A204.1 (cell line): Measurements from ENCODE around the gene BTBD16.
A peak's percentile ranks its signal among the peaks of the same experiment; 100 is the strongest.

ENCODE experiments used
- FAIRE-seq: peaks from 2 replicates; lab custom pipeline; 2012; peaks lifted over from hg19 to GRCh38; lab: Jason Lieb, UNC

The BTBD16 gene

GRCh38 chr10:122294511-122295450, 23.7 kb downstream of the BTBD16 start:
- no peak for FAIRE-seq

- no peak for FAIRE-seq
These were observed 24.3 kb downstream of the BTBD16 start for GRCh38 chr10:122295451-122295809.

- FAIRE-seq = no peak
These were observed 25.4 kb downstream of the BTBD16 start for GRCh38 chr10:122296363-122297120.

- FAIRE-seq = no peak
These were observed 26.5 kb downstream of the BTBD16 start for GRCh38 chr10:122297583-122297982.

- FAIRE-seq = no peak
These were observed 27.1 kb downstream of the BTBD16 start for GRCh38 chr10:122298206-122298597.

- peak; percentile 85 for FAIRE-seq
These were observed 27.7 kb downstream of the BTBD16 start for GRCh38 chr10:122298598-122299301.

- FAIRE-seq = no peak
These were observed 28.5 kb downstream of the BTBD16 start for GRCh38 chr10:122299423-122300075.

- no peak for FAIRE-seq
These were observed 30.1 kb downstream of the BTBD16 start for GRCh38 chr10:122301055-122301810.

GRCh38 chr10:122301811-122302115, 30.7 kb downstream of the BTBD16 start:
- FAIRE-seq = no peak

GRCh38 chr10:122302315-122302714, 31.2 kb downstream of the BTBD16 start:
- no peak for FAIRE-seq

- no peak for FAIRE-seq
These were observed 32.4 kb downstream of the BTBD16 start for GRCh38 chr10:122303271-122304053.

GRCh38 chr10:122304054-122304579, 33.0 kb downstream of the BTBD16 start:
- no peak for FAIRE-seq

- FAIRE-seq = no peak
These were observed 35.2 kb downstream of the BTBD16 start for GRCh38 chr10:122306282-122306681.

- FAIRE-seq = no peak
These were observed 35.6 kb downstream of the BTBD16 start for GRCh38 chr10:122306744-122307143.

- no peak for FAIRE-seq
These were observed 36.7 kb downstream of the BTBD16 start for GRCh38 chr10:122307669-122308416.

GRCh38 chr10:122308417-122309141, 37.5 kb downstream of the BTBD16 start:
- no peak for FAIRE-seq

GRCh38 chr10:122310311-122311050, 39.4 kb downstream of the BTBD16 start:
- FAIRE-seq = no peak

GRCh38 chr10:122311051-122311410, 39.9 kb downstream of the BTBD16 start:
- no peak for FAIRE-seq
